ENCODE measurements around the gene KIAA1671.

GRCh38 chr22:25007444-25008106, 55.1 kb downstream of the KIAA1671 start:
- TF ChIP-seq CTCF (IDR thresholded peaks at IDR 0.05) (no peak), POLR2AphosphoS5 (IDR thresholded peaks at IDR 0.05) (no peak), POLR2A (IDR thresholded peaks at IDR 0.05) (no peak)

All from breast epithelium (tissue), 3 donors.